ENCODE data around the gene SLC7A5. TPM values are rescaled to one million over a fixed set of nuclear protein-coding genes. Genes with fewer than 3 reads are reported as not detected.
A peak's percentile ranks its signal among the peaks of the same experiment; 100 is the strongest.

Gene SLC7A5
- total RNA-seq, 1 donor from 2014 or later = 205 TPM

GRCh38 chr16:87803385-87803784 is 65.9 kb downstream of the SLC7A5 start:
- peaks cover 11% of the 10 kb centered on the region for H3K4me1 Mint-ChIP-seq (ENCODE audit: low read depth, unreplicated experiment)
- peaks cover 11% of the 10 kb centered on the region for H3K9me3 Mint-ChIP-seq (ENCODE audit: unreplicated experiment)
- no peak for DNase-seq
- H3K36me3 Mint-ChIP-seq (ENCODE audit: unreplicated experiment) = no peaks in the 10 kb centered on the region
- no peak overlapping the region for H3K27ac Mint-ChIP-seq (ENCODE audit: unreplicated experiment)
- TF ChIP-seq, protein P1, sequence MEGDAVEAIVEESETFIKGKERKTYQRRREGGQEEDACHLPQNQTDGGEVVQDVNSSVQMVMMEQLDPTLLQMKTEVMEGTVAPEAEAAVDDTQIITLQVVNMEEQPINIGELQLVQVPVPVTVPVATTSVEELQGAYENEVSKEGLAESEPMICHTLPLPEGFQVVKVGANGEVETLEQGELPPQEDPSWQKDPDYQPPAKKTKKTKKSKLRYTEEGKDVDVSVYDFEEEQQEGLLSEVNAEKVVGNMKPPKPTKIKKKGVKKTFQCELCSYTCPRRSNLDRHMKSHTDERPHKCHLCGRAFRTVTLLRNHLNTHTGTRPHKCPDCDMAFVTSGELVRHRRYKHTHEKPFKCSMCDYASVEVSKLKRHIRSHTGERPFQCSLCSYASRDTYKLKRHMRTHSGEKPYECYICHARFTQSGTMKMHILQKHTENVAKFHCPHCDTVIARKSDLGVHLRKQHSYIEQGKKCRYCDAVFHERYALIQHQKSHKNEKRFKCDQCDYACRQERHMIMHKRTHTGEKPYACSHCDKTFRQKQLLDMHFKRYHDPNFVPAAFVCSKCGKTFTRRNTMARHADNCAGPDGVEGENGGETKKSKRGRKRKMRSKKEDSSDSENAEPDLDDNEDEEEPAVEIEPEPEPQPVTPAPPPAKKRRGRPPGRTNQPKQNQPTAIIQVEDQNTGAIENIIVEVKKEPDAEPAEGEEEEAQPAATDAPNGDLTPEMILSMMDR (IDR thresholded peaks at IDR 0.05; ENCODE audit: partially characterized antibody, unreplicated experiment) = no peak
- no peak overlapping the region for H3K4me3 Mint-ChIP-seq (ENCODE audit: unreplicated experiment)
- peaks cover 8% of the 10 kb centered on the region for H3K27me3 Mint-ChIP-seq (ENCODE audit: unreplicated experiment)

- H3K27me3 Mint-ChIP-seq (ENCODE audit: unreplicated experiment) = peaks cover 6% of the 10 kb centered on the region
- peaks cover 11% of the 10 kb centered on the region for H3K4me1 Mint-ChIP-seq (ENCODE audit: low read depth, unreplicated experiment)
- peak overlapping the region; percentile 59 for H3K27ac Mint-ChIP-seq (ENCODE audit: unreplicated experiment)
- no peaks in the 10 kb centered on the region for H3K36me3 Mint-ChIP-seq (ENCODE audit: unreplicated experiment)
- TF ChIP-seq, protein P1 (IDR thresholded peaks at IDR 0.05; ENCODE audit: partially characterized antibody, unreplicated experiment) = no peak
- DNase-seq = no peak
- no peak overlapping the region for H3K4me3 Mint-ChIP-seq (ENCODE audit: unreplicated experiment)
- peaks cover 9% of the 10 kb centered on the region for H3K9me3 Mint-ChIP-seq (ENCODE audit: unreplicated experiment)
These were observed 66.6 kb downstream of the SLC7A5 start for GRCh38 chr16:87802670-87803069.

DNA sequence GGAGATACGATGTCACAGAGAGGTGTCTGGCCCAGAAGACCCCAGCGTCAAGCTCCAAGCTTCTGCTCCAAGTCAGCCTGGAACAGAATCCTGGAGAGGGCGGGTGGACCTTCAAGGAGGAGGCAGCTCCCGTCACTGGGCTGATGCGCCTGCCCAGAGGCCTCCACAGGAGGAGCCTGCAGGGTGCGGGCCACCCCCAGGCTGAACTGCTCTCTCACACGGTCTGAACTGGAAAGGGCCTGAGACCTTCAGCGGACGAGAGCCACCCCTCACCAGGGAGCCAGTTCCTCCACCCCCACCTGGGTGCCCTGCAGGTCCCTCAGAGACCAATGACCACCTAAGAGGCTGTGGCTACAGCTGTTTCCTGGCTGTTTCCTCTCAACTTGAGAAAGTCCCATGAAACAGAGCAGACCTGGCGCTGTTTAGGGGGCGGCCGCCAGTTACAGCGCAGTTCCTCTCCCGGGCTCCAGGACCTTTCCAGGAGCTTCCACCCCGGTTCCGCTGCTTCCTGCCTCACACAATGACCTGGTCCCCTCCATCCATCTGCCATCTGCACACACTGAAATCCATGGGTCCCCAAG is 67.5 kb downstream of the SLC7A5 start:
- Mint-ChIP-seq H3K27me3 (ENCODE audit: unreplicated experiment) (peaks cover 6% of the 10 kb centered on the region), H3K9me3 (ENCODE audit: unreplicated experiment) (peaks cover 9% of the 10 kb centered on the region), H3K4me3 (ENCODE audit: unreplicated experiment) (no peak overlapping the region), H3K36me3 (ENCODE audit: unreplicated experiment) (no peaks in the 10 kb centered on the region), H3K4me1 (ENCODE audit: low read depth, unreplicated experiment) (peaks cover 9% of the 10 kb centered on the region), H3K27ac (ENCODE audit: unreplicated experiment) (peak overlapping the region; percentile 44)
- no peak for DNase-seq
- TF ChIP-seq, protein P1 (IDR thresholded peaks at IDR 0.05; ENCODE audit: partially characterized antibody, unreplicated experiment) = no peak

DNA sequence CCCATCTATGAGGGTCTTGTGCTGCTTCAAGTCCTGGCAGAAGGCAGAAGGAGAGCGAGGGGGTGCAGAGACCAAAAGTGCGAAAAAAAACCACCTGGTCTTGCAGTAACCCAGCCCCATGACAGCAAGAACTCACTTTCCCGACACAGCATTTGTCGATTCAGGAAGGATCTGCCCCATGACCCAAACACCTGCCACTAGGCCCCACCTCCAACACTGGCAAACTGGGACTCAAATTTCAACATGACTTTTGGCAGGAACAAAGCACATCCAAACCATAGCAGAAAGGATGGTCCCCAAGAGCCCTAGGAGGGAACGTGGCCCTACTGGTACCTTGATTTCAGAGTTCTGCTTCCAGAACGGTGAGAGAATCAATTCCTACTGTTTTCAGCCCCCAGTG is 68.8 kb downstream of the SLC7A5 start:
- Mint-ChIP-seq H3K4me1 (ENCODE audit: low read depth, unreplicated experiment) (peaks cover 3% of the 10 kb centered on the region), H3K27ac (ENCODE audit: unreplicated experiment) (no peak overlapping the region), H3K36me3 (ENCODE audit: unreplicated experiment) (no peaks in the 10 kb centered on the region), H3K27me3 (ENCODE audit: unreplicated experiment) (peaks cover 5% of the 10 kb centered on the region), H3K9me3 (ENCODE audit: unreplicated experiment) (peaks cover 6% of the 10 kb centered on the region), H3K4me3 (ENCODE audit: unreplicated experiment) (no peak overlapping the region)
- TF ChIP-seq, protein P1 (IDR thresholded peaks at IDR 0.05; ENCODE audit: partially characterized antibody, unreplicated experiment) = no peak
- no peak for DNase-seq

DNA sequence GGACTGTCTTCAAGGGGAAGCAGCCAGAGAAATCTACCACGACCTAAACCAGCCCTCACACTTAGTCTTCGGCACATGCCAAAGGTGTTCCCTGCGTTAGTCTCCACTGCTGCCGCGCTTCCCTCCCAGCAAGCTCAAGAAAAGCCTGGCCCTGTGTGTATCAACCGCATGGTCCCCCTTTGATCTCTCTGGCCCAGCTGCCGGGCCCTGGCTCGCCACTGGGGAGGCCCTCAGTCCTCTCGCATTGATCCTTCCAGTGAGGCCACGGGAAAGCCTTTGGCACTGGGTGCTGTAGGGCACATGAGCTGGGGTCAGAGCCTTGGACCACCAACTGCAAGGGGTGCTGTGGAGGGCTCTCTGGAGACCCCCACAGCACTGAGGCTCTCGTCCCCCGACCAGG is 74.0 kb downstream of the SLC7A5 start:
- no peaks in the 10 kb centered on the region for H3K36me3 Mint-ChIP-seq (ENCODE audit: unreplicated experiment)
- H3K9me3 Mint-ChIP-seq (ENCODE audit: unreplicated experiment) = no peaks in the 10 kb centered on the region
- TF ChIP-seq, protein P1 (IDR thresholded peaks at IDR 0.05; ENCODE audit: partially characterized antibody, unreplicated experiment) = no peak
- peaks cover 2% of the 10 kb centered on the region for H3K27me3 Mint-ChIP-seq (ENCODE audit: unreplicated experiment)
- no peak overlapping the region for H3K27ac Mint-ChIP-seq (ENCODE audit: unreplicated experiment)
- H3K4me1 Mint-ChIP-seq (ENCODE audit: low read depth, unreplicated experiment) = peaks cover 2% of the 10 kb centered on the region
- no peak for DNase-seq
- no peak overlapping the region for H3K4me3 Mint-ChIP-seq (ENCODE audit: unreplicated experiment)
